H4 (cell line): ENCODE results near the gene LPIN1. TPM values are rescaled to one million over a fixed set of nuclear protein-coding genes. Genes with fewer than 3 reads are reported as not detected.

Experiments
- DNase-seq: peaks from one replicate; pipeline ENCODE4 v3.0.0-alpha.2; 2015; ENCODE audit warnings: low spot score
- total RNA-seq: library from RNA; depleted of rRNA; stranded (reverse); fragments of >200 nt; shearing (Covaris generic); gene quantifications from 2 replicates; pipeline ENCODE4 v1.2.3, GENCODE V29; 2014

Gene LPIN1
- total RNA-seq, 1 experiment from 2014 or later = 27.9 TPM

GRCh38 chr2:11762799-11763461 lies 16.5 kb downstream of the LPIN1 start:
- DNase-seq = no peak

GRCh38 chr2:11764359-11764758 lies 17.9 kb downstream of the LPIN1 start:
- DNase-seq = no peak

- DNase-seq = no peak
Observed at GRCh38 chr2:11764920-11765319, 18.5 kb downstream of the LPIN1 start.

GRCh38 chr2:11765501-11765900 lies 19.1 kb downstream of the LPIN1 start:
- no peak for DNase-seq

- DNase-seq = no peak
Observed at GRCh38 chr2:11766016-11766415, 19.6 kb downstream of the LPIN1 start.

- DNase-seq = no peak
Observed at GRCh38 chr2:11767779-11768178, 21.3 kb downstream of the LPIN1 start.

- no peak for DNase-seq
Observed at GRCh38 chr2:11768946-11769345, 22.5 kb downstream of the LPIN1 start.

- DNase-seq = no peak
Observed at GRCh38 chr2:11769516-11769915, 23.1 kb downstream of the LPIN1 start.

GRCh38 chr2:11770531-11771188 lies 24.2 kb downstream of the LPIN1 start:
- DNase-seq = no peak

- no peak for DNase-seq
Observed at GRCh38 chr2:11771971-11772615, 25.7 kb downstream of the LPIN1 start.

- DNase-seq = no peak
Observed at GRCh38 chr2:11773111-11773510, 26.7 kb downstream of the LPIN1 start.

- no peak for DNase-seq
Observed at GRCh38 chr2:11773747-11774525, 27.5 kb downstream of the LPIN1 start.

GRCh38 chr2:11774600-11774999 lies 28.2 kb downstream of the LPIN1 start:
- DNase-seq = no peak

- DNase-seq = no peak
Observed at GRCh38 chr2:11775384-11775783, 29.0 kb downstream of the LPIN1 start.

GRCh38 chr2:11777066-11777782 lies 30.8 kb downstream of the LPIN1 start:
- DNase-seq = no peak

GRCh38 chr2:11777886-11778415 lies 31.5 kb downstream of the LPIN1 start:
- DNase-seq = no peak

GRCh38 chr2:11778416-11778815 lies 32.0 kb downstream of the LPIN1 start:
- DNase-seq = no peak

- peak; percentile 38 for DNase-seq
Observed at GRCh38 chr2:11778923-11779757, 32.7 kb downstream of the LPIN1 start.

GRCh38 chr2:11781602-11782001 lies 35.2 kb downstream of the LPIN1 start:
- DNase-seq = no peak

- DNase-seq = no peak
Observed at GRCh38 chr2:11784280-11784679, 37.8 kb downstream of the LPIN1 start.
